ENCODE data around the gene SYT6. TPM values are rescaled to one million over a fixed set of nuclear protein-coding genes. Genes with fewer than 3 reads are reported as not detected.

The SYT6 gene
- not detected for total RNA-seq

DNA sequence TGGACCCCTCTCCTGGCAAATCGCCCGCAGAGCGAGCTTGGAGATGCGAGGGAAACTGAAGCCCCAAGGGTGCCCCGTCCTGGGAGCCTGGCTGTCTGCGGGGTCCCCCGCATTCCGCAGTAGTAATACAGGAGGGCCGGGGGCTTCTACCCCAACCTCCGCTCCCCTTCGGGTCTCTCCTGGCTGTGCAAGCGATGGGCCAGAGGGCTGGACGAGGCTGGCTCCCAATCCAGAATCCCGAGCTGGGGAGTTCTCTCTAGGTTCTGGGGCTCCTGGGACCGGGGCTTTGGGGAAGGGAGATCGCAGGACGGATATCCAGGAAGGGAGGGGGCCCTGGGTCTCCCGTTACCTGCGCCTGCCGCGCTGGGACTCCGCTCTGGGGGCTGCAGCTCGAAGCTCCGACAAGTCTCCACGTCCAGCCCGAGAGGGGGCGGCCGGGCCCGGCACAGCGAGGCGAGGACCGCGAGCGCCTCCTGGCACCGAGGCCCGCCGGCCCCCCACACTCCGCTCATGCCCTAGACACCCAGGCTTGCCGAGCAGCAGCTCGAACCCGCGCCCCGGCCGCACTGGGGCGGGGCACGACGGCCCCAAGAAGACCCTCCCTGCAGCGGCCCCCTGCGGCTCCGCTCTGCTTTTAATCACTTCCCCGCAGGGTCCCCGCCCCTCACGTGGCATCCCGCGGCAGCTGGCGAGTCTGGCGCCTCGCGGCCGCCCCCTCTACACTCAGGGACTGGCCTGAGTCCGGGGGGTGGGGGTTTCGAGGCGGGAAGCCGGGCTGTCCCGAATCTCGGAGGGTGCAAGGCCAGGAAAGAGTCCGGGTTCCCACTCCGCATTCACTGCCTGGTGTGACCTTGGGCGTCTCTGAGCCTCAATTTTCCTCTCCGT, at the start of gene SYT6:
Gene SYT6 (minus strand): TSS at position 609 of the 885 bp plus-strand sequence. CDS start 97 bp downstream, at position 512.
- no peak within 1 kb of the TSS for H3K27ac ChIP-seq
- peak within 1 kb of the TSS; percentile 28 to 46 for H3K4me3 ChIP-seq
- H3K36me3 ChIP-seq = no peaks in the 10 kb centered on the region
- TF ChIP-seq POLR2A (IDR thresholded peaks at IDR 0.05) (no peak), CTCF (IDR thresholded peaks at IDR 0.05) (no peak), POLR2AphosphoS5 (IDR thresholded peaks at IDR 0.05; ENCODE audit: insufficient read depth in 1 of 2, low read depth in 1 of 2) (no peak)
- no peaks in the 10 kb centered on the region for H3K9me3 ChIP-seq
- no peak for DNase-seq (ENCODE audit: extremely low spot score in 2 of 2)
- intact Hi-C loops (cut with DNase I) = no loop called here
- peaks cover 20% of the 10 kb centered on the region for H3K27me3 ChIP-seq
- H3K4me1 ChIP-seq = peaks cover 36% of the 10 kb centered on the region

- Histone ChIP-seq H3K27ac (no peak overlapping the region), H3K4me3 (no peak overlapping the region), H3K9me3 (no peaks in the 10 kb centered on the region), H3K27me3 (no peaks in the 10 kb centered on the region), H3K36me3 (no peaks in the 10 kb centered on the region), H3K4me1 (no peaks in the 10 kb centered on the region)
- intact Hi-C loops (cut with DNase I) = no loop called here
- TF ChIP-seq CTCF (IDR thresholded peaks at IDR 0.05) (no peak), POLR2AphosphoS5 (IDR thresholded peaks at IDR 0.05; ENCODE audit: insufficient read depth in 1 of 2, low read depth in 1 of 2) (no peak), POLR2A (IDR thresholded peaks at IDR 0.05) (no peak)
- no peak for DNase-seq (ENCODE audit: extremely low spot score in 2 of 2)
Observed at GRCh38 chr1:114201486-114201885, 47.8 kb upstream of the SYT6 start.

- Histone ChIP-seq H3K27ac (no peak overlapping the region), H3K36me3 (no peaks in the 10 kb centered on the region), H3K27me3 (no peaks in the 10 kb centered on the region), H3K4me1 (no peaks in the 10 kb centered on the region), H3K4me3 (no peak overlapping the region), H3K9me3 (no peaks in the 10 kb centered on the region)
- DNase-seq (ENCODE audit: extremely low spot score in 2 of 2) = no peak
- TF ChIP-seq POLR2AphosphoS5 (IDR thresholded peaks at IDR 0.05; ENCODE audit: insufficient read depth in 1 of 2, low read depth in 1 of 2) (no peak), POLR2A (IDR thresholded peaks at IDR 0.05) (no peak), CTCF (IDR thresholded peaks at IDR 0.05) (no peak)
- intact Hi-C loops (cut with DNase I) = no loop called here
Observed at GRCh38 chr1:114199017-114199594, 45.4 kb upstream of the SYT6 start.

DNA sequence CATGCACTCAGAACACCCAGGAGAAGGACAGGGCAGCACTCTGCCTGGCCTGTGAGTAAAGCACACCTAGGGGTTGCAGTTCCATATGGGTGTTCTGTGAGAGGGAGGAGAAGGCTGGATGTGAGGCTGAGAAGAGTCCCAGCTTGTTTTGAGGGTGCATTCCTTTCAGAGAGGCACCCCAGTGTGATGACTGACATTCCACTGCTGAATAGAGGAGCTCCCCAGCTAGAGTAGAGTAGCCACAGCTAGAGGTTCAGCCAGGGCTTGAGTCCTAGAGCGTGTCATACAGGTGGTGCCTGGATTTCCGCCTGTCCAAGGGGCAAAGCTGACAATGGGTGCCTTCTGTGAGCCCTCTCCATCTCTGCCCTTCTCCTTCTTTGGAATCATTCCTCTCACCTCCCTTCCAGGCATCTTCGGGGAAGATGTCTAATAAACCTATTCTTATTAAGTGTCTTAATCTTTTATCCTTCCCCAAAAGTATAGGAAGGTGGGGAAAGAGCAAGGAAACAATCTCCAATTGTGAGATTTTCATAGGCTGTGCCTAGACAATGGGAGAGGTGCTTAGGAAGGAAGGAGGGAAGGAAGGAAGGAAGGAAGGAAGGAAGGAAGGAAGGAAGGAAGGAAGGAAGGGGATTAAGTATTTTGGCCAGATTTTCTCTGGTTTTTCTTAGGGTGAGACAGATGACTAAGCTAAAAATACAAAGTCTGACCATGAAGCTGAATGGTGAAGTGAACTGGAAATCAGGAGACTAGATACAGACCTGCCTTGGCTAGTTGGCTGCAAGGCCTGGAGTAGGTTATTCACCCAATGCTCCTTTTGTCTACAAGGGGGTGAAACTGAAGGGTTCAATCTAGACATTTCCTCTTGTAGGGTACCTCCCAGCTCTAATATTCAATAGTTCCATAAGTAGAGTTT, 43.6 kb upstream of the SYT6 start:
- no peaks in the 10 kb centered on the region for H3K4me1 ChIP-seq
- intact Hi-C loops (cut with DNase I) = no loop called here
- no peak for TF ChIP-seq POLR2AphosphoS5 (IDR thresholded peaks at IDR 0.05; ENCODE audit: insufficient read depth in 1 of 2, low read depth in 1 of 2)
- TF ChIP-seq CTCF (IDR thresholded peaks at IDR 0.05) = no peak
- no peaks in the 10 kb centered on the region for H3K27me3 ChIP-seq
- H3K27ac ChIP-seq = no peak overlapping the region
- DNase-seq (ENCODE audit: extremely low spot score in 2 of 2) = no peak
- H3K9me3 ChIP-seq = no peaks in the 10 kb centered on the region
- no peaks in the 10 kb centered on the region for H3K36me3 ChIP-seq
- no peak overlapping the region for H3K4me3 ChIP-seq
